ENCODE data around the gene MICAL3.

Gene MICAL3

GRCh38 chr22:17861909-17862308 lies 162.5 kb downstream of the MICAL3 start:
- no peak for DNase-seq

GRCh38 chr22:17860220-17860965 lies 164.0 kb downstream of the MICAL3 start:
- DNase-seq = no peak

GRCh38 chr22:17858033-17858432 lies 166.3 kb downstream of the MICAL3 start:
- DNase-seq = no peak

- DNase-seq = no peak
Measured at GRCh38 chr22:17855572-17856290, 168.6 kb downstream of the MICAL3 start.

GRCh38 chr22:17853073-17853472 lies 171.3 kb downstream of the MICAL3 start:
- no peak for DNase-seq

- DNase-seq = no peak
Measured at GRCh38 chr22:17851759-17852158, 172.6 kb downstream of the MICAL3 start.

- DNase-seq = no peak
Measured at GRCh38 chr22:17847360-17848078, 176.8 kb downstream of the MICAL3 start.

GRCh38 chr22:17846326-17846992 lies 177.9 kb downstream of the MICAL3 start:
- DNase-seq = no peak

- no peak for DNase-seq
Measured at GRCh38 chr22:17845790-17846189, 178.6 kb downstream of the MICAL3 start.

- DNase-seq = no peak
Measured at GRCh38 chr22:17845327-17845726, 179.0 kb downstream of the MICAL3 start.

- DNase-seq = no peak
Measured at GRCh38 chr22:17844150-17844549, 180.2 kb downstream of the MICAL3 start.

GRCh38 chr22:17842386-17842785 lies 182.0 kb downstream of the MICAL3 start:
- DNase-seq = peak; percentile 62

- no peak for DNase-seq
Measured at GRCh38 chr22:17841836-17842235, 182.5 kb downstream of the MICAL3 start.

- no peak for DNase-seq
Measured at GRCh38 chr22:17838180-17838865, 186.0 kb downstream of the MICAL3 start.

GRCh38 chr22:17836992-17837742 lies 187.2 kb downstream of the MICAL3 start:
- DNase-seq = no peak

GRCh38 chr22:17835256-17835655 lies 189.1 kb downstream of the MICAL3 start:
- DNase-seq = no peak

GRCh38 chr22:17833489-17833888 lies 190.9 kb downstream of the MICAL3 start:
- DNase-seq = no peak

GRCh38 chr22:17832665-17833064 lies 191.7 kb downstream of the MICAL3 start:
- no peak for DNase-seq

GRCh38 chr22:17831501-17832251 lies 192.7 kb downstream of the MICAL3 start:
- no peak for DNase-seq

GRCh38 chr22:17830043-17830961 lies 194.1 kb downstream of the MICAL3 start:
- peak; percentile 96 for DNase-seq

Measured in activated CD8-positive, alpha-beta memory T cell treated with anti-CD3 and anti-CD28 coated beads for 24 hours (primary cell).